Loucy (cell line): Measurements from ENCODE around the gene SLC13A4.

Experiments used
- H2AFZ ChIP-seq: fragments of 200-600 bp; sonication (generic); 2 replicates; pipeline ENCODE4 v1.6.0; 2016; ENCODE audit warnings: antibody characterized with exemption, mild to moderate bottlenecking, low read length, moderate library complexity
- H3F3A ChIP-seq: fragments of 200-600 bp; 2 replicates; pipeline ENCODE4 v1.6.0; 2016; ENCODE audit warnings: antibody characterized with exemption, low read depth, mild to moderate bottlenecking
- H3K27me3 ChIP-seq: fragments of 200-600 bp; sonication (generic); 2 replicates; pipeline ENCODE4 v1.6.1; 2014; ENCODE audit warnings: low read length, mild to moderate bottlenecking; ENCODE audit not compliant: insufficient read depth, poor library complexity, severe bottlenecking
- H3K36me3 ChIP-seq: fragments of 200-600 bp; sonication (generic); 2 replicates; pipeline ENCODE4 v1.6.1; 2016; ENCODE audit warnings: low read length; ENCODE audit not compliant: insufficient read depth
- H3K4me1 ChIP-seq: fragments of 200-600 bp; sonication (generic); 2 replicates; pipeline ENCODE4 v1.5.1; 2014; ENCODE audit warnings: low read length, mild to moderate bottlenecking; ENCODE audit not compliant: insufficient read depth, poor library complexity, severe bottlenecking
- H3K4me2 ChIP-seq: fragments of 200-600 bp; sonication (generic); 2 replicates; pipeline ENCODE4 v1.6.0; 2014; ENCODE audit warnings: antibody characterized with exemption, low read length, low read depth, mild to moderate bottlenecking; ENCODE audit not compliant: poor library complexity, severe bottlenecking
- H3K4me3 ChIP-seq: fragments of 200-600 bp; sonication (generic); 2 replicates; pipeline ENCODE4 v1.5.1; 2014; ENCODE audit warnings: low read length, mild to moderate bottlenecking, mixed read lengths; ENCODE audit not compliant: poor library complexity, severe bottlenecking
- H3K79me2 ChIP-seq: fragments of 200-600 bp; sonication (generic); 2 replicates; pipeline ENCODE4 v1.6.1; 2014; ENCODE audit warnings: low read length; ENCODE audit not compliant: insufficient read depth
- H3K9ac ChIP-seq: fragments of 200-600 bp; sonication (generic); 2 replicates; pipeline ENCODE4 v1.6.0; 2014; ENCODE audit warnings: mild to moderate bottlenecking, low read depth, low read length, moderate library complexity; ENCODE audit not compliant: poor library complexity, severe bottlenecking
- H3K9me2 ChIP-seq: fragments of 200-600 bp; sonication (generic); replicated peaks from 2 replicates; pipeline ENCODE4 v1.6.1; 2016; ENCODE audit warnings: low read depth, low read length, mixed read lengths
- H3K9me3 ChIP-seq: fragments of 200-600 bp; sonication (generic); 2 replicates; pipeline ENCODE4 v1.6.1; 2014; ENCODE audit warnings: mild to moderate bottlenecking, antibody characterized with exemption, low read length, low read depth; ENCODE audit not compliant: insufficient read depth
- H4K20me1 ChIP-seq: fragments of 200-600 bp; sonication (generic); 2 replicates; pipeline ENCODE4 v1.6.0; 2014; ENCODE audit warnings: antibody characterized with exemption, low read length, mild to moderate bottlenecking; ENCODE audit not compliant: insufficient read depth, poor library complexity, severe bottlenecking
- CTCF ChIP-seq: fragments of 200-600 bp; sonication (generic); conservative IDR thresholded peaks from 2 replicates; pipeline ENCODE4 v1.5.1; 2014; ENCODE audit warnings: mild to moderate bottlenecking, antibody characterized with exemption, low read length
- EZH2phosphoT487 ChIP-seq: fragments of 200-600 bp; IDR thresholded peaks from 2 replicates; pipeline ENCODE4 v1.6.1; 2018; ENCODE audit warnings: antibody characterized with exemption, mild to moderate bottlenecking, moderate library complexity, borderline replicate concordance

The SLC13A4 gene

GRCh38 chr7:135717693-135718092 is 10.3 kb downstream of the SLC13A4 start:
- Histone ChIP-seq H3K9me2 (no peaks in the 10 kb centered on the region), H3K4me2 (no peak overlapping the region), H3K9ac (no peak overlapping the region), H3F3A (no peaks in the 10 kb centered on the region), H3K4me3 (no peak overlapping the region), H3K36me3 (no peaks in the 10 kb centered on the region), H3K9me3 (no peaks in the 10 kb centered on the region), H4K20me1 (no peaks in the 10 kb centered on the region), H3K27me3 (no peaks in the 10 kb centered on the region), H2AFZ (no peak overlapping the region), H3K4me1 (no peaks in the 10 kb centered on the region), H3K79me2 (no peaks in the 10 kb centered on the region)
- TF ChIP-seq CTCF = no peak
- TF ChIP-seq EZH2phosphoT487 = no peak

- H2AFZ ChIP-seq = no peak overlapping the region
These were observed 11.2 kb downstream of the SLC13A4 start for GRCh38 chr7:135716677-135717238.

GRCh38 chr7:135715673-135716072 is 12.3 kb downstream of the SLC13A4 start:
- no peak for TF ChIP-seq CTCF
- no peak for TF ChIP-seq EZH2phosphoT487
- no peak overlapping the region for H3K4me2 ChIP-seq
- no peaks in the 10 kb centered on the region for H3K79me2 ChIP-seq
- H4K20me1 ChIP-seq = no peaks in the 10 kb centered on the region
- H3K36me3 ChIP-seq = no peaks in the 10 kb centered on the region
- H3K9me3 ChIP-seq = no peaks in the 10 kb centered on the region
- H3K27me3 ChIP-seq = no peaks in the 10 kb centered on the region
- no peaks in the 10 kb centered on the region for H3K9me2 ChIP-seq
- no peaks in the 10 kb centered on the region for H3F3A ChIP-seq
- H2AFZ ChIP-seq = no peak overlapping the region
- H3K4me1 ChIP-seq = no peaks in the 10 kb centered on the region
- H3K4me3 ChIP-seq = no peak overlapping the region
- H3K9ac ChIP-seq = no peak overlapping the region

More at GRCh38 chr7:135716677-135717238, 11.2 kb downstream of the SLC13A4 start:
- H3K9ac ChIP-seq = no peak overlapping the region
- H3K4me1 ChIP-seq = no peaks in the 10 kb centered on the region
- TF ChIP-seq CTCF (no peak), EZH2phosphoT487 (no peak)
- H3K9me2 ChIP-seq = no peaks in the 10 kb centered on the region
- H3K36me3 ChIP-seq = no peaks in the 10 kb centered on the region
- H3K4me2 ChIP-seq = no peak overlapping the region
- no peaks in the 10 kb centered on the region for H4K20me1 ChIP-seq
- H3F3A ChIP-seq = no peaks in the 10 kb centered on the region
- H3K79me2 ChIP-seq = no peaks in the 10 kb centered on the region
- no peaks in the 10 kb centered on the region for H3K9me3 ChIP-seq
- H3K27me3 ChIP-seq = no peaks in the 10 kb centered on the region
- no peak overlapping the region for H3K4me3 ChIP-seq
